ENCODE results near the gene TRIM62.

GRCh38 chr1:33219886-33220661 is 38.2 kb upstream of the TRIM62 start:
- no peak for TF ChIP-seq POLR2A (IDR thresholded peaks at IDR 0.05; ENCODE audit: low read length)
- no peak for TF ChIP-seq GATA1 (IDR thresholded peaks at IDR 0.05; ENCODE audit: low read depth, low read length)
